ENCODE results near the gene CAPZA2.

Gene CAPZA2

GRCh38 chr7:116953372-116953905 lies 91.1 kb downstream of the CAPZA2 start, which contains the start of gene ST7 (continued):
- TF ChIP-seq POU6F1 (CRISPR knock-in tag; IDR thresholded peaks at IDR 0.05; ENCODE audit: borderline replicate concordance, low read depth) (no peak), RARB (CRISPR knock-in tag; IDR thresholded peaks at IDR 0.05) (no peak), TCF4 (CRISPR knock-in tag; IDR thresholded peaks at IDR 0.05; ENCODE audit: borderline replicate concordance) (no peak), TOX (CRISPR knock-in tag; IDR thresholded peaks at IDR 0.05; ENCODE audit: borderline replicate concordance) (no peak), ISL1 (CRISPR knock-in tag; IDR thresholded peaks at IDR 0.05) (no peak), CSRNP3 (CRISPR knock-in tag; IDR thresholded peaks at IDR 0.05) (no peak), CSDC2 (CRISPR knock-in tag; IDR thresholded peaks at IDR 0.05) (peak; percentile 86; the same call in 1 of the 2 replicates), TSHZ2 (CRISPR knock-in tag; IDR thresholded peaks at IDR 0.05) (peak; percentile 89), ZFP3 (CRISPR knock-in tag; IDR thresholded peaks at IDR 0.05) (peak; percentile 73; the same call in 1 of the 2 replicates), ZC3H10 (CRISPR knock-in tag; IDR thresholded peaks at IDR 0.05) (peak; percentile 43; the same call in 1 of the 2 replicates), OSR1 (CRISPR knock-in tag; IDR thresholded peaks at IDR 0.05) (0 out of 2 replicates have a peak, but pooled peaks have one; percentile 74), SNAI2 (CRISPR knock-in tag; IDR thresholded peaks at IDR 0.05) (peak; percentile 87; the same call in 1 of the 2 replicates), PPARA (CRISPR knock-in tag; IDR thresholded peaks at IDR 0.05; ENCODE audit: borderline replicate concordance) (peak; percentile 60; the same call in 1 of the 2 replicates), ZNF8 (CRISPR knock-in tag; IDR thresholded peaks at IDR 0.05) (no peak), ESRRG (CRISPR knock-in tag; IDR thresholded peaks at IDR 0.05) (no peak)

- TF ChIP-seq TOX (CRISPR knock-in tag; IDR thresholded peaks at IDR 0.05; ENCODE audit: borderline replicate concordance): no peak
- no peak for TF ChIP-seq TCF4 (CRISPR knock-in tag; IDR thresholded peaks at IDR 0.05; ENCODE audit: borderline replicate concordance)
- ATAC-seq: peak; percentile 89
Measured at GRCh38 chr7:116953906-116954838, 91.8 kb downstream of the CAPZA2 start.

GRCh38 chr7:116955340-116955739 lies 93.0 kb downstream of the CAPZA2 start:
- ATAC-seq: no peak
- TF ChIP-seq BACH2 (CRISPR knock-in tag; IDR thresholded peaks at IDR 0.05; ENCODE audit: borderline replicate concordance): no peak
- no peak for TF ChIP-seq SNAI2 (CRISPR knock-in tag; IDR thresholded peaks at IDR 0.05)
- TF ChIP-seq ESRRG (CRISPR knock-in tag; IDR thresholded peaks at IDR 0.05): no peak
- no peak for TF ChIP-seq ZFP3 (CRISPR knock-in tag; IDR thresholded peaks at IDR 0.05)
- no peak for TF ChIP-seq ZC3H10 (CRISPR knock-in tag; IDR thresholded peaks at IDR 0.05)
- TF ChIP-seq PPARA (CRISPR knock-in tag; IDR thresholded peaks at IDR 0.05; ENCODE audit: borderline replicate concordance): no peak
- TF ChIP-seq ZNF70 (CRISPR knock-in tag; IDR thresholded peaks at IDR 0.05): no peak
- no peak for TF ChIP-seq TOX (CRISPR knock-in tag; IDR thresholded peaks at IDR 0.05; ENCODE audit: borderline replicate concordance)
- no peak for TF ChIP-seq ISL1 (CRISPR knock-in tag; IDR thresholded peaks at IDR 0.05)
- TF ChIP-seq RARB (CRISPR knock-in tag; IDR thresholded peaks at IDR 0.05): no peak
- no peak for TF ChIP-seq GLIS3 (CRISPR knock-in tag; IDR thresholded peaks at IDR 0.05)
- no peak for TF ChIP-seq TCF4 (CRISPR knock-in tag; IDR thresholded peaks at IDR 0.05; ENCODE audit: borderline replicate concordance)
- TF ChIP-seq ZNF8 (CRISPR knock-in tag; IDR thresholded peaks at IDR 0.05): no peak
- TF ChIP-seq TSHZ2 (CRISPR knock-in tag; IDR thresholded peaks at IDR 0.05): no peak
- TF ChIP-seq CREB5 (CRISPR knock-in tag; IDR thresholded peaks at IDR 0.05; ENCODE audit: low read depth): no peak
- no peak for TF ChIP-seq CSRNP3 (CRISPR knock-in tag; IDR thresholded peaks at IDR 0.05)

Data from SK-N-SH treated with all-trans-retinoic acid at 6 μM for 48 hours (cell line).